Testis (tissue), 3 donors: ENCODE measurements around the gene MRPL38. TPM values are rescaled to one million over a fixed set of nuclear protein-coding genes. Genes with fewer than 3 reads are reported as not detected.
A peak's percentile ranks its signal among the peaks of the same experiment; 100 is the strongest.

Experiments
- DNase-seq: peaks from one replicate; pipeline ENCODE4 v3.0.0-alpha.2; 2019
- H3K27ac ChIP-seq, 2 donors: fragments of 200-600 bp; sonication (generic); one replicate each; pipeline ENCODE4 v1.5.1; 2019
- H3K27me3 ChIP-seq: fragments of 200-600 bp; sonication (generic); one replicate; pipeline ENCODE4 v1.5.1; 2019
- H3K36me3 ChIP-seq: fragments of 200-600 bp; sonication (generic); one replicate; pipeline ENCODE4 v1.5.1; 2017; ENCODE audit warnings: low read depth; ENCODE audit errors: missing control alignments
- H3K4me1 ChIP-seq: fragments of 200-600 bp; sonication (generic); one replicate; pipeline ENCODE4 v1.5.1; 2019
- H3K4me3 ChIP-seq, 2 donors: fragments of 200-600 bp; sonication (generic); one replicate each; pipeline ENCODE4 v1.5.1; 2017 to 2019
- H3K9me3 ChIP-seq: fragments of 200-600 bp; sonication (generic); one replicate; pipeline ENCODE4 v1.5.1; 2017
- CTCF ChIP-seq, 3 experiments: fragments of 450-650 bp in 2 of 3; fragments of 200-600 bp in 1 of 3; sonication (generic) in 1 of 3; IDR thresholded peaks; one replicate each; pipeline ENCODE4 v1.5.1; 2016 to 2019; ENCODE audit warnings: antibody characterized with exemption in 3 of 3, mild to moderate bottlenecking in 2 of 3, moderate library complexity in 1 of 3
- POLR2A ChIP-seq: fragments of 450-650 bp; IDR thresholded peaks from one replicate; pipeline ENCODE4 v1.6.1; 2017; ENCODE audit warnings: antibody characterized with exemption, mild to moderate bottlenecking, moderate library complexity
- WGBS, 2 donors: methylation state at CpG; one replicate each; pipeline ENCODE4 v1.1.5; 2018; 5-methylcytosine and 5-hydroxymethylcytosine counted together
- intact Hi-C: fragments of 100-400 bp; cut with DNase I; formaldehyde crosslinking; loops from one replicate; pipeline ENCODE4 v1.15.1; 2023; ENCODE audit warnings: low total_unique reads
- polyA plus RNA-seq: library from polyadenylated mRNA; stranded (reverse); fragments of 350-450 nt; fragmentation: Illumina TruSeq; extraction: RNeasy Lipid Tissue Mini Kit (QIAGEN cat#74804); gene quantifications from one replicate; pipeline ENCODE4 v1.2.3, GENCODE V29; 2014; ENCODE audit warnings: low read depth, low replicate concordance; ENCODE audit not compliant: insufficient read depth
- total RNA-seq, 2 donors: library from RNA; depleted of rRNA; stranded (reverse); fragments of >200 nt; gene quantifications; one replicate each; pipeline ENCODE4 v1.2.3, GENCODE V29; 2016

MRPL38 gene
- total and polyA plus RNA-seq, 3 donors from 2014 or later = 88.2 to 101 (median 88.7) TPM

- H3K4me3 ChIP-seq = peak overlapping the region in 1 of 2 donors; percentile 76
- H3K36me3 ChIP-seq = no peaks in the 10 kb centered on the region
- H3K27ac ChIP-seq = peak overlapping the region; percentile 90 to 91
- H3K9me3 ChIP-seq = no peaks in the 10 kb centered on the region
- intact Hi-C loops = no loop called here
- TF ChIP-seq CTCF (IDR thresholded peaks at IDR 0.05) = no peak
- no peak for TF ChIP-seq POLR2A
- no peaks in the 10 kb centered on the region for H3K27me3 ChIP-seq
- no peak for DNase-seq
- WGBS, 2 donors = 0 to 36% methylated on average over 1 to 25 of the region's 26 CpGs
- peaks cover 56% of the 10 kb centered on the region for H3K4me1 ChIP-seq
These were observed 28.3 kb downstream of the MRPL38 start for GRCh38 chr17:75876190-75876937.

- H3K4me1 ChIP-seq = peaks cover 58% of the 10 kb centered on the region
- peak; percentile 63 for DNase-seq
- 66% methylated on average over 5 of the region's 5 CpGs; no CpG with 5 or more reads in 1 of the 2 donors for WGBS, 2 donors
- no peak overlapping the region for H3K4me3 ChIP-seq
- peak overlapping the region; percentile 90 to 91 for H3K27ac ChIP-seq
- no peaks in the 10 kb centered on the region for H3K27me3 ChIP-seq
- intact Hi-C loops = no loop called here
- TF ChIP-seq CTCF (IDR thresholded peaks at IDR 0.05) (no peak), POLR2A (no peak)
- H3K36me3 ChIP-seq = no peaks in the 10 kb centered on the region
- no peaks in the 10 kb centered on the region for H3K9me3 ChIP-seq
These were observed 28.8 kb downstream of the MRPL38 start for GRCh38 chr17:75875940-75876189.

- Histone ChIP-seq H3K36me3 (no peaks in the 10 kb centered on the region), H3K4me3 (no peak overlapping the region), H3K27ac (peak overlapping the region; percentile 90 to 91), H3K27me3 (no peaks in the 10 kb centered on the region), H3K9me3 (no peaks in the 10 kb centered on the region), H3K4me1 (peaks cover 62% of the 10 kb centered on the region)
- peak; percentile 64 for DNase-seq
- WGBS, 2 donors = 73% methylated on average over 9 to 18 of the region's 18 CpGs
- TF ChIP-seq POLR2A = no peak
- TF ChIP-seq CTCF (IDR thresholded peaks at IDR 0.05) = no peak
- intact Hi-C loops = no loop called here
These were observed 29.3 kb downstream of the MRPL38 start for GRCh38 chr17:75875182-75875939.

GRCh38 chr17:75874323-75875181, 30.1 kb downstream of the MRPL38 start:
- Histone ChIP-seq H3K36me3 (no peaks in the 10 kb centered on the region), H3K27me3 (no peaks in the 10 kb centered on the region), H3K9me3 (no peaks in the 10 kb centered on the region), H3K4me1 (peaks cover 70% of the 10 kb centered on the region), H3K4me3 (no peak overlapping the region), H3K27ac (peak overlapping the region; percentile 90 to 93)
- WGBS, 2 donors = 70 to 80% methylated on average over 33 to 38 of the region's 38 CpGs
- no peak for DNase-seq
- TF ChIP-seq POLR2A (no peak), CTCF (IDR thresholded peaks at IDR 0.05) (no peak)
- intact Hi-C loops = no loop called here
